ENCODE measurements around the gene ALAS1.

The ALAS1 gene

GRCh38 chr3:52256159-52256558 lies 58.2 kb downstream of the ALAS1 start:
- DNase-seq = no peak

GRCh38 chr3:52256622-52257021 lies 58.7 kb downstream of the ALAS1 start:
- DNase-seq = no peak

- DNase-seq = no peak
Measured at GRCh38 chr3:52257911-52258310, 60.0 kb downstream of the ALAS1 start.

- no peak for DNase-seq
Measured at GRCh38 chr3:52259035-52259434, 61.1 kb downstream of the ALAS1 start.

- DNase-seq = no peak
Measured at GRCh38 chr3:52259448-52259847, 61.5 kb downstream of the ALAS1 start.

GRCh38 chr3:52262447-52262846 lies 64.5 kb downstream of the ALAS1 start:
- DNase-seq = no peak

All from activated effector memory CD4-positive, alpha-beta T cell treated with anti-CD3 and anti-CD28 coated beads, Interleukin-2, amount 50 U/mL, for 16 hours (primary cell).